Glomerular visceral epithelial cell (primary cell): Measurements from ENCODE around the gene YPEL1.
"Not testable (repeated sequence)": the region's sequence is repeated elsewhere in the genome, so short reads cannot be mapped to it uniquely, and the experiment has no call there.

Experiments
- DNase-seq: peaks from one replicate; pipeline ENCODE4 v3.0.0-alpha.2; 2016; ENCODE audit errors: extremely low spot score

YPEL1 gene

DNA sequence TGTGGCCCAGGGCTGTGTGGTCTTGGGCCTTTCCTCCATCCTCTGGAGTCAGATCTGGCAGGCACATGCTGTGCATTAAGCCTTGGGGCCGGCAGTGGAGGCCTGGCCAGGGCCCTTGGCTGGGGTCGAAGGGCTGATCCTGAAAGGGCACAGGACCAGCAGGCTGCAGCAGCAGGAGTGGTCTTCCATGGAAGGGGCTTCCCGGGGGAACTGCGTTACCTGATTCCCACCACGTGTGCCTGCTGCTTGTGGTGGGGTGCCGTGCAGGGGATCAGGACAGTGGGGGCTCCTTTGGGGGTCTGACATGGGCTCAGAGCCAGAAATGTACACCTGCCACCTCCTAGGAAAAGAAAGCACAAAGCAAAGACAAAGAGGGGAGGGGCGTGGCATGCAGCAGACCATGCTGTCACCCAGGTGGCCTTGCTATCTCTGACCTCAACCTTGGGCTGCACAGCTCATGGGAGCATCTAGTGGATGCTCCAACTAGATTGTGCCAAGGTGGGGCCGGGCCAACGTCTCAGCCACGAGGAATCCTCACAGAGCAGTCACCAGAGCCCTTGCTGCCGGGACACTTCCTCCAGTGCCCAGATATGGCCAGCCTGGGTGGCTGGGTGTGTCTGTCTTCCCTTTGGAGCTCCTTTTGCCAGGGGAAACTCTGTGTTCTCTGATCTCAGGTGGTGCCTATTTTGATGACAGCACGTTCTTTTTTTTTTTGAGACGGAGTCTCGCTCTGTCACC, 17.9 kb upstream of the YPEL1 start:
- no peak for DNase-seq

DNA sequence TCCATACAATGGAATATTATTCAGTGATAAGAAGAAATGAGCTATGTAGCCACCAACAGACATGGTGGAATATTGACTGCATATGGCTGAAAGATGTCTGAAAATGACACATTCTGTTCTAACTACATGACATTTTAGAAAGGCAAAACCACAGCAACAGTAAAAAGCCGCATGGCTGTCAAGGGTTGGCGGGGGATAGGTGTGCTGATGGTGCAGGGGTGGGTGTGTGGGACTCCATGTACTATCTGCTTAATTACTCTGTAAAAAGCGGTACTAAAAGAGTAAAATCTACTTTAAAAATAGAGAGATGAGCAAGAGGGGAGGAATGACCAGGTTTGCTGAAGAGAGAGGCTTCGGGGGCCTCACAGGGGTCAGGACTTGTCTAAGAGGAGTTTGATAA, 16.7 kb upstream of the YPEL1 start:
- no peak for DNase-seq

DNA sequence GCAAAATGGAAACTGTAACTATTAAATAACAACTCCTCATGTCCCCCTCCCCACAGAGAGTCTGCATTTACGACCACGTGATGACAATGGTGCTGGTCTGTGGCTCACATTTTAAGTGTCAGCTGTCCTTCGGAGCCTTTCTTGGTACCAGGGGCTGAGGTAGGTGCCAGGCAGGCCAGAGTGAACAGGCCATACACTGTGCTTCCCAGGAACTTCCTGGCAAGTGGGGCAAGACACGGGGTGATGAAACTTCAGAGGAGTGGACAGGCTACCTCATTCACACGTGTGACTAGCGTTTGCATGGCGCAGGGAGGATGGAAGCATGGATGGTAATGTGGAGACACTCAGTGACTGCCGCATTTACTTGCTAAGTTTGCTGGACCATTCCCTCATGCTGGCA, 10.4 kb upstream of the YPEL1 start:
- DNase-seq: no peak

DNA sequence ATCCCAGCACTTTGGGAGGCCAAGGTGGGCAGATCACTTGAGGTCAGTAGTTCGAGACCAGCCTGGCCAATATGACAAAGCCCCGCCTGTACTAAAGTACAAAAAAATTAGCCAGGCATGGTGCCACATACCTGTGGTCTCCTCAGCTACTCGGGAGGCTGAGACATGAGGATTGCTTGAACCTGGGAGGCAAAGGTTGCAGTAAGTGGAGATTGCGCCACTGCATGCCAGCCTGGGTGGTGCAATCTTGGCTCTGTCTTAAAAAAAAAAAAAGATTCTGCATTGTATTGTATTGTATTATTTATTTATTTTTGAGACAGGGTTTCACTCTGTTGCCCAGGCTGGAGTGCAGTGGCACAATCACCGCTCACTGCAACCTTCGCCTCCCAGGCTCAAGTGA, 9.3 kb upstream of the YPEL1 start:
- DNase-seq: not testable (repeated sequence)

DNA sequence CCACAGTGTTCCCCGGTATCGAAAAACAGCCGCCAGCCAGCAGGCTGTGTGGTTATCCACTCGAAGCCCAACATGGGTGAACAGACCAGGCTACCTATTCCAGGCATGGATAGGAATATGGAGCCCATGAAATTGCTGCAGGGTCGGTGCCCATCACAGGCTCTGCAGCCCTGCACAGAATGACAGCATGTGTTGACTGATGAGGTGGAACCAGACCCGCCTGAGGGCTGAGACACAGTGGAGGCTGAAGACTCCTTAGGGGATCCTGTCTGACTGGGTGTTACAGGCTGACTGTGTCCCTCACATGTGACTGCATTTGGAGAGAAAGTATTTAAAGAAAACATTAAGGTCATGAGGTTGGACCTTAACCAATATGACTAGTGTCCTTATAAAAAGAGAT, 6.2 kb upstream of the YPEL1 start:
- DNase-seq: no peak

DNA sequence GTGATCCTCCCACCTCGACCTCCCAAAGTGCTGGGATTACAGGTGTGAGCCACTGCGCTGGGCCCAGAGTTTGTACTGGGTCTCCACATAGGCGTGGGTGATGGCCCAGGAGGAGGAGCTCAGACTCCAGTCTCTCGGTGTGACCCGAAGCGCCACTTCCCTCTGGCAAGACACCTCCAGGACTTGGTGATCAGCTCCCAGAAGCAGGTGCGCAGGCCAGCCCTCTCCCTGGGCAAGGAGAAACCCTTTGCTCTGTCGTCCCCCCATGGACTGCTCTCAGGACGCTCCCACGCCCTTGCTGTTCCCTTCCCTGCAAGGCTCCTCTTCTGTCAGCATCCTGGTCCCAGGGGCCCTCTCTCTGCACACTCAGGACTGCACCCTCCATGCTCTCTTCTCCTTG, 5.5 kb upstream of the YPEL1 start:
- DNase-seq: no peak

DNA sequence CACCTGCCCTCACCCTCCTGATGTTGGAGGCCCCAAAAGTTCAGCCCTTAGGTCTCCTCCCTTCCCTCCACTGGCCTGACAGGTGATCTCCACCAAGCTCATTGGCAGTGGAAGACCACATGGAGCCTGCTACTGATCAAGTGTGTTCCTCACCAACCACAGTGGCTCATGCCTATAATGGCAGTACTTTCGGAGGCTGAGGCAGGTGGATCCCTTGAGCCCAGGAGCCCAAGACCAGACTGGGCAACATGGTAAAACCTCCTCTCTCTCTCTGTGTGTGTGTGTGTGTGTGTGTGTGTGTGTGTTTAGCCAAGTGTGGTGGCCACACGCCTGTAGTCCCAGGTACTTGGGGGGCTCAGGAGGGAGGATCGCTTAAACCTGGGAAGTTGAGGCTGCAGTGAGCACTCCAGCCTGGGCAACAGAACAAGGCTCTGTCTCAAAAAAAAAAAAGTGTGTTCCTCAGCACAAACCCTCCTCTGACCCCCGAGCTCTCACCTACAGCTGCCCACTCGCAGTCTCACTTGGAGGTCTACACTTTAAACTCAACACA, 4.3 kb upstream of the YPEL1 start:
- DNase-seq: no peak

DNA sequence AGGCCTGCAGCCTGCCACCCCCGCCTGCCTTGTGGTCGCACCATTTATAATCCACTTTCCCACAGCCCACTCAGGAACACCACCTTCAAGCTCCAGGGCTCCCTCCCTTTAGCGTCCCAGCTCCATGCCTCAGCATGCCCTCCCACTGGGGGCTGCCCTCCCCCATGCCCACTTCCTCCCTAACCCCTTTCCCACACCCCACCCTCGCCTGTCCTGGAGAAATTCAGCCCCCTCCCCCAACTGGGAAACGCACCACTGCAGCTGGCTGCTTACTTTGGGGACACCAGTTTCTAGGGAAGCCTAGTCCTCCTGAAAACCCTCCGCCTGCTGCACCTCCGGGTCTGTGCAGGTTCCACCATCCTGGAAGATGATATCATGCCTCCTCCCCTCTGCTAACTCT, 3.4 kb upstream of the YPEL1 start:
- DNase-seq: no peak

DNA sequence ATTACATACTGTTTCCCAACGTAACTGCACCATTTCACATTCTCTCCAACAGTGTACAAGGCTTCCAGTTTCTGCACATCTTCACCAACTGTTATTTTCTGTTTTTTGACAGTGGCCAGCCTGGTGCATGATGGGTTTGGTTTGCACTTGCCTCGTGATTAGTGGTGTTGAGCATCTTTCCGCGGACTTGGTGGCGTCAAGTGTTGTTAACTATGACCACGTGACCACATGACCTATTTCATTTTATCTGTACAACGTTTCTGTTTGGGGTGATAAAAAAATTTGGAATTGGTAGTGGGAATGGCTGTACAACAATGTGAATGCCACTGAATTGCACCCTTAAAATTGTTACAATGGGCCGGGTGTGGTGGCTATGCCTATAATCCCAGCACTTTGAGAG, 2.5 kb upstream of the YPEL1 start:
- no peak for DNase-seq

DNA sequence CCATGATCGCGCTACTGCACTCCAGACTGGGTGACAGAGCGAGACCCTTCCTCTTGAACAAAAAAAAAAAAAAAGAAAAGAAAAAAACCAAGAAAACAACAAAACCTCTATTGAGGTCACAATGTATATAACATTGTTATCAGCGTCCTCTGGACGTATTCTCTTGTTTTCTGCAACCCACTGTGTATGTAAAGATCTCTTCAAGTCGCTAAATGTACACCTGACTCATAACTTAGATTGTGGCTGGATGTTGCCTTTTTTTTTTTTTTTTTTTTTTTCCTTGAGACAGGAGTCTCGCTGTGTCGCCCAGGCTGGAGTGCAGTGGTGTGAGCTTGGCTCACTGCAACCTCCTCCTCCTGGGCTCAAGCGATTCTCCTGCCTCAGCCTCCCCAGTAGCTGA, 1.4 kb upstream of the YPEL1 start:
- no peak for DNase-seq

DNA sequence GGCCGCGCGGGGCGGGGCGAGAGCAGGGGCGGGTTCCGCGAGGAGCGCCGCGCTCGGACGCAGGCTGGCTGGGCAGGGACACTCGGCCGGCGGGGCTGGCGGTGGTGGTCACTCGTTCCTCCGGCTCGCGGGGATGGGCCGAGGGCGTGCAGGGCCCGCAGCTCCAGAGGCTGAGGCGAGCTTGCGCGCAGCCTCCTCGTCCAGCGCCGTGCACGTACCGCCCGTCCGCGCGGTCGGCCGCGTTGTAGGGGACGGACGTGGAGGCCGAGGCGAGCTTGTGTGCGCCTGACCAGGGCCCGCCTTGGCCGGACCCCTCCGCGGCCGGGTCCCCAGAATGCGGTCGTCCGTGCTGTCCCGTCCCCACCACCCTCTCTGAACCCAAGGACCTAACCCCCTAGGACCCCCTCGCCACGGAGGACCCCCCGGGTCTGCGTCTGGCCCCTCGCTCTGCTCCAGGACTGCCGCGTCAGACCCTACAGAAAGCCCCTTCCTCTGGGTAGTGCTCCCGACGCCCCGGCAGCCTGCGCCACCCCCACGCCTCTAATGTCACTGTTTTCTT, 569 bp upstream of the YPEL1 start:
- DNase-seq: no peak

DNA sequence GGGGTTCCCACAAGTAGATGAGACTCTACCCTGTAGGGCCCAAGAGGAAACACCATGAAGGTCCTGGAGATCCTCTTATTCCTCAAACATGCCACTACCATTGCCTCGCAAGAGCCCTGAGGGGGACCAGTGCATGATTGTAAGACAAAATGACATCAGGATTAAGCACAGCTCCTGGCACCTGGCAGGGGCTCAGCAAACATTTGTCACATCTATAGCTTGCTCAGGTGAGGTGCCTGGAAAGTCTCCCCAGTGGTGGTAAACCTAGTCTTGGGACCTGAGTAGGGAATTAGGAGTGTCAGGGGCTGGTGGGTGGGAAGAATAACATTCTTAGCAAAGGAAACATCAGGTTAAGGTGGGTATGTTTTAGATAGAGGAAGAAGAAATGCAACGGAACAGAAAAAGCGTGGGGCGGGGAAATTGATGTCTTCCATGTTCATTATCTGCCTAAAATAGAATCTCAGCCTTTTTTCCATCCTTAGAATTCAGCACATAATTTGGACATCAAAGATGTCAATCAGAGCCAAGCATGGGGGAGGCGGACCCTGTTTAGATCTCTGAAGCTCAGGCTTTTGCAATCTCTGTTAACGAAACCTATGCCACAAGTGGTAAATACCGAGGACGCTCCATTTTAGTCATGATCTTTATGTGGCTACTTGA, 924 bp downstream of the YPEL1 start:
- DNase-seq: no peak

DNA sequence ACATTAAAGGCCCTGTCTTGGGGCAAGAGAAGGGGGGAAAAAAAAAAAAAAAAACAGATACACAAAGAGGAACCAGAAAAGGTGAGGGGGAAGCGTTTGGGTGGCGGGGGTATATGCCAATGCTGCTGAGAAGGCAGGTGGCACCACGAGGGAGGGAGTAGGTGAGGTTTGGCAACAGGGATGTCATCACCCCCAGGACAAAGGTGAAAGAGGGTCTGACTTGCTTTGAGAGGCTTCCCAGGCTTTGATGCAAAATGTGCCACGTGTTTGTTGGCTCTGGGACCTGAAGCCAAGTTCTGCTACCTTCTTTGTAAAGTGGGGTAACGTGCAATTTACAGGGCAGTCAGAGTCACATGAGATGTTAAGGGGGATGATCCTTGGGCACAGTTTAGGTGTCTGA, 4.1 kb downstream of the YPEL1 start:
- no peak for DNase-seq

DNA sequence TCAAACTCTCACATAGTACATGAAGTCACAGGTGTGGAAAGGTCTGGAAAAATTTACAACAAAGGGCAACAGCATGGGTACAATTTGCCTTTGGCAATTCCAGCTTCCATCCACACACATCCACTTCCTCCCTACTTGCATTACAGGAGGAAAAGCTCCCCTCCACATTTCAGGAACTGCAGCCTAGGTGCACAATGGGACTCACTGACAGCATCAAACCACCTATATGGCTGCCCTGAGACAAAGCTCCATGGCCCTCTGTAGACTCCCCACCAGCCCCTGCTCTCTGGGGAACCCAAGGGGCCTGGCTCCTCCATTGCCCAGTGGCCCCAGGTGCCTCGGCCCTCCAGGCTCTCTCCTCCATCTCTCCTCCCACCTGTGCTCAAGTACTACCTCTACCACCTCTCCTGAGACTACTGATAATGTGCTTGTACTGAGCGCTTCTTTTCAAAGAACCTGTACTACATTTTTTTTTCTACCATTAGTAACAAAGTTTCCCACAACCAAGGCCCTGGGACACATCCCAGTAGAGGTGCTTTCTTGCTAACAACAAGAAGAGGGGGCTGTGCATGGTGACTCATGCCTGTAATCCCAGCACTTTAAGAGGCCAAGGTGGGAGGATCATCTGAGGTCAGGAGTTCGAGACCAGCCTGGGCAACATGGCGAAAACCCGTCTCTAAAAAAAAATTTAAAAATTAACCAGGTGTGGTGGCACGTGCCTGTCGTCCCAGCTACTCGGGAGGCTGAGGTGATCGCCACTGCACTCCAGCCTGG, 4.9 kb downstream of the YPEL1 start:
- DNase-seq: no peak

DNA sequence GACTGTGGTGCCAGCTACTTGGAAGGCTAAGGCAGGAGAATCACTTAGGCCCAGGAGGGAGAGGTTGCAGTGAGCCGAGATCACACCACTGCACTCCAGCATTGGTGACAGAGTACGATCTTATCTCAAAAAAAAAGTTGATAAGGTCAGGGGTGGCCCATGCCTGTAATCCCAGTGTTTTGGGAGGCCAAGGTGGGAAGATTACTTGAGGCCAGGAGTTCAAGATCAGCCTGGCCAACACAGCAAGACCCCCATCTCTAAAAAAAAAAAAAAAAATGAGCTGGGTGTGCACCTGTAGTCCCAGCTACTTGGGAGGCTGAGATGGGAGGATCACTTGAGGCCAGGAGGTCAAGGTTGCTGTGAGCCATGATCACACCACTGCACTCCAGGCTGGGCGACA, 6.4 kb downstream of the YPEL1 start:
- DNase-seq: not testable (repeated sequence)

DNA sequence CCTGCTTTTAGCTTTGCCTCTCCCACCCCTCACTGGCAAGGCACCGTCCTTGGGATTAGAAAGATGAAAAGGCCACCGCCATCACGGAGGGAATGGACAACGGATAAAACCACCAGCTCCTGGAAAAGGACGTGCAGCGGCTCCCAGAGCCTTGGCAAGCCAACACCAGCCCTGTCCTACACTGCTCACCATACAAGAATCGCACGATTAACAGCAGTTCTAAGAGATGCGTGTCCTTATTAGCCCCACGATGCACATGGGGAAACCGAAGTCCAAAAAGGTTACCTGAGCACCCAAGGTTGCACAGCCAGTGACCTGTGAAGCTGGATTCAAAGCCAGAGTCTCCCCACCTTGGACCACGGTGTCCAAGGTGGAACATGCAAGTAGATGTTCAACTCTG, 7.3 kb downstream of the YPEL1 start:
- no peak for DNase-seq

DNA sequence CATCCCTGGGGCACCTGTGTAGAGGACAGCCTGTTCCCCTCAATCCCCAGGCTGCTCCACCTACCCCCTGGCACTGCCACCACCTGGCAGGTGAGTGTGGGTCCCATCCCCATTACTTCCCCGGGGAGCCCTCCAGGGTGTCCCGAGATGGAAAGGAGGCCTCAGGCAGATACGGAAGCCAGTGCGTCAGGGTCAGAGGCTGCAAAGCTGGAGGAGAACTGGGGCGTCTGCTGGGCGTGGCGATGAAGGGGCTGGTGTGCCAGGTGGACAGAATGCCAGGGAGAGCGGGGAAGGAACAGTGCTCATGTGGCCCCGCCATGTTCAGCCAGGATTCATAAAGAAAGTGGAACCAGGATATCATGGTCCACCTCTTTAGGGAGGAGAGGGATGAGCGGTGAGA, 7.8 kb downstream of the YPEL1 start:
- no peak for DNase-seq

DNA sequence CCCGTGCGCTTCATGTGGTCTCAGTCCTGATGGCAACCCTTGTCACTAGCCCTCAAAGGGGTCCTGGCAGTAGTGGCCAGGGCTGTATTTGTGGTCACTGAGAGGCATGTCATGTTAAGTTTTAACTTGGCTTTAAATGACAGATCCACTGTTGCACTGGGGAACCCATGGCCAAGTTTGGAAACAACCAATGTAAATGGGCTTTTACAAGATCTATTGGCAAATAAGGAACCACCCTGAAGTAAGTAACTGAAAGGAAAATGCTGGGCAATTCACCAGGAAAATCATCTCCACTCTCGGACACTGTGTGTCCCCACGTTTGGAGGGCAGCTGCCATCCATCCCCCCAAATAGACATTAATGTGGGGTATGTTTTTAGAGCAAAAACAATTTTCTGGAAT, 8.4 kb downstream of the YPEL1 start:
- DNase-seq: no peak

DNA sequence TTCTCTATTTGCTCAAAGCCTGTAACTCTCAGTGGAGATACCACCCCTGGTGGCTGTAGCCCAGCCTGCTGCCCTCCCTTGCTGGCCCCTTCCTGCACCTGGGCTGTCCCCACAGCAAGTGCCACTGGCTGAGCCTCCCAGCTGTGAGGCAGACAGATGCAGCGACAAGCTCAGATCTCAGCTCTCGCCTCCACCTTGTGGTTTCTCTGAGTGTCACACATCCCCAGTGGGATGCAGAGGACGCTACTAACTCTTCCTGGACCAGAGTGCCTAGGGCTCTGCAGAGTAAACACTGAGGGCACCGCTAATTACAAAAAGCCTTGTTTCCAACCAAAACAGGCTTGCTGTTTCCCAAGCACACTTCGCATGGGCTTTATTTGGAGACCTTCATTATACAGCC, 8.9 kb downstream of the YPEL1 start:
- DNase-seq: no peak

DNA sequence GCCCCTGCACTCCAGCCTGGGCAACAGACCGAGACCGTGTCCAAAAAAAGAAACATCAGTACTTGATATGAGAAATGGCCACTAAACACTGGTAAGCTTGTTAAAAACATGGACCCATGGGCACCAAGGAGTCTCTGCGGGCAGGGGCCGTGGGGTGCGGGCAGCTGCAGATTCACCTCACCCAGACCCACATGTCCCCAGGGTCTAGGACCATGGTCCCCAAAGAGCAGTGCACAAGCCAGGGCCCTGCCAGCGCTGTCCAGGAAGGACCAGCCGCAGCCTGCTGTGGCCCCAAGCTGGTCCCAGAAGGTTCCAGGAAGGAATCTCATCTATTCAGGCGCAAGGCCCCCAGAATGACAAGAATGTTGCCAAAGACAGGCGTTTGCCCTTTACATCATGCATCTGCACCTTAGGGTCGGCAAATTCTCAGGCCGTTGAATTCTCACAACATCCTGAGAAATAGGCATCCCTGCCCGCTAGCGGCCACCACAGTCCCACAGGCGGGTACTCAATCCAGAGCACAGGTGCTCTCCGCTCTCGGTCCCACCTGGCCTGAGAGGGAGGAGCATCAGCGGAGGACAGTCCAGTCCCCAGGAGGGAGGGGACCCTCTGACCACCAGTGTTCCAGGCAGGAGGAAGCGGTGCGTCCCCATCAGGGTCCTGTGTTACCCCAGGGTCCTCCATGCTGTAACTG, 9.5 kb downstream of the YPEL1 start:
- no peak for DNase-seq

DNA sequence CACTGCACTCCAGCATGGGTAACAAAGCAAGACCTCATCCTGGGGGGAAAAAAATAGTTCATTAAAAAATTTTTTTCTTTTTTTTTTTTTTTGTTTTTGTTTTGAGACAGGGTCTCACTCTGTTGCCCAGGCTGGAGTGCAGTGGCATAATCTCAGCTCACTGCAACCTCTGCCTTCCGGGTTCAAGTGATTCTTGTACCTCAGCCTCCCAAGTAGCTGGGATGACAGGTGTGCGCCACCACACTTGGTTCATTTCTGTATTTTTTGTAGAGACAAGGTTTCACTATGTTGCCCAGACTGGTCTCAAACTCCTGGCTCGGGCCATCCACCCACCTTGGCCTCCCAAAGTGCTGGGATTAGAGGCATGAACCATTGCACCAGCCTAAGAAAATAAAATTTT, 11.1 kb downstream of the YPEL1 start:
- DNase-seq: not testable (repeated sequence)
